GM21390 (cell line): ENCODE data around the gene PLGLB2.
"Not testable (repeated sequence)": the region's sequence is repeated elsewhere in the genome, so short reads cannot be mapped to it uniquely, and the experiment has no call there.

Experiments used
- ATAC-seq: cut with Tn5 transposase; IDR thresholded peaks from one replicate; pipeline ENCODE4 v1.9.1; 2021; ENCODE audit not compliant: unreplicated experiment

PLGLB2 gene

DNA sequence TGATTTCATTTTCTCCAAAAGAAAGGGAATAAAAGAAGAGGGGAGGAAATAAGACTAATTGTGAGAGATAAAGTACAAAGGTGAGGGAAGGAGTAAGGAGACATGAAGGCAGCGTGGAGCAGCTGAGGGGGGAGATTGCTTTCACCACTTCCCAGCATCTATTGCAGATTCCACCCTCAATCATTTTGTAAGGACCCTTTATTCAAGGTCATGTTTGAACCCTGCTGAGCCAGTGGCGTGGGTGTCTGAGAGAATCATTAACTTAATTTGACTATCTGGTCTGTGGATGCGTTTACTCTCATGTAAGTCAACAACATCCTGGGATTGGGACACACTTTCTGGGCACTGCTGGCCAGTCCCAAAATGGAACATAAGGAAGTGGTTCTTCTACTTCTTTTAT, at the start of gene PLGLB2:
PLGLB2 (plus strand) TSS at position 297 of the 400 bp plus-strand sequence; CDS start at position 364, 67 bp downstream.
- ATAC-seq = not testable (repeated sequence)

- not testable (repeated sequence) for ATAC-seq
Observed at GRCh38 chr2:87704572-87705323, 43.1 kb upstream of the PLGLB2 start.

- ATAC-seq = peak; percentile 60
Observed at GRCh38 chr2:87708368-87708767, 39.5 kb upstream of the PLGLB2 start.

DNA sequence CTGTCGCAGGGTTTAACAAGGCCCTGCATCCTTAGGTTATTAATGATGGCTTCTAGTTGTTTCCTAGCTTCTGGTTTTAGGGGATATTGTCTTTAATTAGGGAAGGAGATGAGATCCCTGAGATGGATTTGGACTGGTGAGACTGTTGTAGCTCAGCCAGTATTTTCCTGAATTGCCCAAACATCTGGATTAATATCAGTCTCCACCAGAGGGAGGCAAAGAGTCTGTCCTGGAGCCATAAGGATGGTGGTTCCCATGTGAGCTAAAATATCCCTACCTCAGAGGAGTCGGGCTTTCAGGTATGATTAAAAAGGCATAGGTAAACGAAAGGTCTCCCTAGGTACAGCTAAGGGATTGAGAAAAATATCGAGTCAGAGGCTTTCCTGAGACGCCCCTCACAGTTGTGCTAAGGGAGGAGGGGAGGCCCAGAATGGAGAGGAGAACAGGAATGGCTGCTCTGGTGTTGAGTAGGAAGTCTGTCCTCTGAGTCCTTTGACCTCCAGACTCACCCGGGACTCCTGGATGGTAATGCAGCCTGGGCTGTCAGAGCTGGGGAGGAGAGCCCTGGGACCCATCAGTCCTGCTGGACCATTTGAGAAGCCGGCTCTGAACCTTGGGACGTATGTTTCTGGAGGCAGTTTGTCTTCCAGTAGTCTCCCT, 19.8 kb upstream of the PLGLB2 start:
- not testable (repeated sequence) for ATAC-seq

DNA sequence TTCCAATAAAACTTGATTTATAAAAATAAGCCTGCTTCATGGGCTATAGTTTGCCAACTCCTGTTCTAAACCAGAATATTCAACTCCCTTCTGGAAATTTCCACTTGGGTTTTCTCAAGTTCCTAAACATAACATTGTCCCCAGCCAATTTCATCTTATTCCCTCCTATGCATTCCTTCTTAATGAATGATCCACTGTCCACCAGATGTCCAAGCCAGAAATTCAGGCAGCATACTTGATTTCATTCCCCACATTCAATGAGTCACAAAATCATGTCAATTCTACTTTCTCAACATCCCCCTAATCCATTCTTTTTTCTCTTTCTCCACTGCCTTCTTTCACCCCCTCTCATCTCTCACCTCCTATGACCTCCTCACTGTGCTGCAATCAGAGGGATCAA, 7.0 kb upstream of the PLGLB2 start:
- not testable (repeated sequence) for ATAC-seq

GRCh38 chr2:87742393-87743108, 5.3 kb upstream of the PLGLB2 start:
- ATAC-seq = not testable (repeated sequence)

GRCh38 chr2:87743638-87744037, 4.2 kb upstream of the PLGLB2 start:
- ATAC-seq = not testable (repeated sequence)

GRCh38 chr2:87745353-87745951, 2.4 kb upstream of the PLGLB2 start:
- not testable (repeated sequence) for ATAC-seq

DNA sequence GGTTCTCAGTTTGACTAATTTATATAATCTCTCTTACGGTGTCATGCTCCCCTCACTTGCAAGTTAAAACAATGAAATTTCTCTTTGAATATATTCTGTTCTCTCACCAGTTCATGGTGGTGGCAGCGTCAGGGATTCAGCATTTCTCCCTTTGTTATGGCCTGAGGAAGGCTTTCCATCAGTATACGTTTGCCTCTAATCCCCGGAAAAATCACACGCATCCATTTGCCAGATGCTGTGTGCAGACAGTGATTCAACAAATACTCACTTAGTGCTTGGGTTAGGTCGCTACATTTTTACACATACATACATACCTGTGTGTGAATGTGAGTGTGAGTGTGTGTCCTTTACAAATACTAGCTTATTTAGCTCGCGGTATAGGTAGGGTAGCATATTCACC, 637 bp downstream of the PLGLB2 start:
- ATAC-seq = not testable (repeated sequence)

DNA sequence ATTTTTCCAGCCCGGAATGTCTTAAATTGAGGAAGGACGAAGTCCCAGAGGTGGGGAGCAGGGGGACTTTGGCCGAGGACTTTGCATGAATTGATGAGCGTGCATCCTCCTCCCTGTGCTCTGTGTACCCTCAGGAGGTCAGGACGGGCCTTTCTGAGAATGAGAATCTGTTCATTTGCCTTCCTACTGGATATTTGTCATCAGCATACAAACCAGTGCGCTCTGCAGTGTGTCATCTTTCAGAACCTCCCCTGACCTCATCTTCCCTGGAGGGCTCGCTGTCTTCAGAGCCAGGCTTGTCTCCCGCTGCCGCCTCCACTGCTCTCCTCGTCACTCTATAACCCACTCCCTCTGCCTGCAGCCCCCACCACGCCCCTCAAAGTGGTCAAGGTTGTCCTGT, 2.7 kb downstream of the PLGLB2 start:
- ATAC-seq = not testable (repeated sequence)

DNA sequence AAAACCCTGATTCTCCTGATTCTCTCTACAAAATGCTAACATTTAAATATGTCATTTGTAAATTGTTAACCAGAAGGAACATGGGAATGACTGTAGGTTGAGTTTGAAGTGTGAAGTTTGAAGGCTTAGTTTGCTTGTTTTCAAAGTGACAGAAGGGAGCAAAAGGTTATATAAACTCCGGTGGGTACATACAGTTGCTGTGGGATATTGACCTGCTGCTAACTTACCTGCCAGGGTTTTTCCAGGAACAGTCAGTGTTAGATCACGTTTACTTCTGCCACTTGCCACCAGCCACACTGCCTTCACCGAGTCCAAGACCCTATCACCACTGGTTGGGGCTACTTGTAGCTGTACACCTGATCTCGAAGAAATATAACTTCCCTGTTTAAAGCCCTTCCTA, 6.9 kb downstream of the PLGLB2 start:
- not testable (repeated sequence) for ATAC-seq
